Activated CD8-positive, alpha-beta T cell treated with anti-CD3 and anti-CD28 coated beads for 36 hours (primary cell): ENCODE data around the gene MKKS. TPM values are rescaled to one million over a fixed set of nuclear protein-coding genes. Genes with fewer than 3 reads are reported as not detected.

Source experiments
- ATAC-seq: fragments of 200-7000 bp; cut with Tn5 transposase; one replicate; pipeline ENCODE4 v1.10.0; 2021; ENCODE audit warnings: mild to moderate bottlenecking, moderate library complexity
- CTCF ChIA-PET: fragments of 350-600 bp; sonication (Branson Sonifier 250); formaldehyde crosslinking; loops from one replicate; lab custom pipeline; 2021; ENCODE audit warnings: antibody characterized with exemption; lab: Charles Lee
- POLR2A ChIA-PET: fragments of 350-600 bp; sonication (Branson Sonifier 250); formaldehyde crosslinking; loops from one replicate; lab custom pipeline; 2021; ENCODE audit warnings: antibody characterized with exemption; lab: Charles Lee
- DNase-seq: peaks from one replicate; pipeline ENCODE4 v3.0.0-alpha.2; 2020
- H3K27ac Mint-ChIP-seq: one replicate; pipeline ENCODE4 v1.8.0; 2021; ENCODE audit warnings: mild to moderate bottlenecking, mixed read lengths
- H3K27me3 Mint-ChIP-seq: one replicate; pipeline ENCODE4 v1.8.0; 2021; ENCODE audit warnings: mixed read lengths
- H3K36me3 Mint-ChIP-seq: one replicate; pipeline ENCODE4 v1.8.0; 2021; ENCODE audit warnings: low read depth, mixed read lengths
- H3K4me1 Mint-ChIP-seq: one replicate; pipeline ENCODE4 v1.8.0; 2021; ENCODE audit warnings: low read depth, mixed read lengths
- H3K4me3 Mint-ChIP-seq: one replicate; pipeline ENCODE4 v1.8.0; 2021; ENCODE audit warnings: mild to moderate bottlenecking, moderate library complexity, mixed read lengths
- H3K9me3 Mint-ChIP-seq: one replicate; pipeline ENCODE4 v1.8.0; 2021; ENCODE audit warnings: mixed read lengths
- intact Hi-C: fragments of 100-400 bp; cut with micrococcal nuclease; formaldehyde crosslinking; loops from one replicate; pipeline ENCODE4 v1.10.0; 2022
- total RNA-seq, 2 experiments: library from RNA; stranded (reverse); gene quantifications; one replicate each; pipeline ENCODE4 v1.2.3, GENCODE V29; 2021
- TF ChIP-seq, protein P1 (sequence below): fragments of 200-600 bp; IDR thresholded peaks from one replicate; pipeline ENCODE4 v1.8.0; 2022; ENCODE audit warnings: antibody characterized with exemption, mild to moderate bottlenecking

Gene MKKS
- total RNA-seq, 2 experiments from 2014 or later: 6.9 TPM

DNA sequence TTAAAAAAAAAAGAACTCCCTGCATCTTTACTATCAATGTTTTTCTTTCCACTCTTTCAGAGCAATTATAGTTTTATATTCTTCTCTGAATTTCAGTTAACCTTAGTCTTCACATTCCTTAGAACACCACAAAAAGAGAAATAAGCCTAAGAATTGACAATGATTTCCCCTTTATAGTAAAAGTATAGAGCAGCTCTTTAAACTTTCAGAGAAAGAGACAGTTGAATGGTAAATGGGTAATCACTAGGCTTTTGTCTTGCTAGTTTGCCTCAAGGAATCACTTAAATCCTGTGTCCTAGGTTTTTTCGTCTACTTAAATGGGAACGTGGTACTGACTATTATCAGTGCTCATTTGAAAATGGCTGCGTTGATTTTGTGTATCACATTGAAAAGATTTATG, 32.8 kb upstream of the MKKS start:
- ChIA-PET POLR2A (no interaction called here), CTCF (no interaction called here)
- Mint-ChIP-seq H3K4me1 (peaks cover 13% of the 10 kb centered on the region), H3K36me3 (peaks cover 25% of the 10 kb centered on the region), H3K27me3 (no peaks in the 10 kb centered on the region), H3K4me3 (no peak overlapping the region), H3K9me3 (peaks cover 4% of the 10 kb centered on the region), H3K27ac (no peak overlapping the region)
- TF ChIP-seq, protein P1, sequence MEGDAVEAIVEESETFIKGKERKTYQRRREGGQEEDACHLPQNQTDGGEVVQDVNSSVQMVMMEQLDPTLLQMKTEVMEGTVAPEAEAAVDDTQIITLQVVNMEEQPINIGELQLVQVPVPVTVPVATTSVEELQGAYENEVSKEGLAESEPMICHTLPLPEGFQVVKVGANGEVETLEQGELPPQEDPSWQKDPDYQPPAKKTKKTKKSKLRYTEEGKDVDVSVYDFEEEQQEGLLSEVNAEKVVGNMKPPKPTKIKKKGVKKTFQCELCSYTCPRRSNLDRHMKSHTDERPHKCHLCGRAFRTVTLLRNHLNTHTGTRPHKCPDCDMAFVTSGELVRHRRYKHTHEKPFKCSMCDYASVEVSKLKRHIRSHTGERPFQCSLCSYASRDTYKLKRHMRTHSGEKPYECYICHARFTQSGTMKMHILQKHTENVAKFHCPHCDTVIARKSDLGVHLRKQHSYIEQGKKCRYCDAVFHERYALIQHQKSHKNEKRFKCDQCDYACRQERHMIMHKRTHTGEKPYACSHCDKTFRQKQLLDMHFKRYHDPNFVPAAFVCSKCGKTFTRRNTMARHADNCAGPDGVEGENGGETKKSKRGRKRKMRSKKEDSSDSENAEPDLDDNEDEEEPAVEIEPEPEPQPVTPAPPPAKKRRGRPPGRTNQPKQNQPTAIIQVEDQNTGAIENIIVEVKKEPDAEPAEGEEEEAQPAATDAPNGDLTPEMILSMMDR: no peak
- ATAC-seq (no peak), DNase-seq (no peak)
- intact Hi-C loops: no loop called here

DNA sequence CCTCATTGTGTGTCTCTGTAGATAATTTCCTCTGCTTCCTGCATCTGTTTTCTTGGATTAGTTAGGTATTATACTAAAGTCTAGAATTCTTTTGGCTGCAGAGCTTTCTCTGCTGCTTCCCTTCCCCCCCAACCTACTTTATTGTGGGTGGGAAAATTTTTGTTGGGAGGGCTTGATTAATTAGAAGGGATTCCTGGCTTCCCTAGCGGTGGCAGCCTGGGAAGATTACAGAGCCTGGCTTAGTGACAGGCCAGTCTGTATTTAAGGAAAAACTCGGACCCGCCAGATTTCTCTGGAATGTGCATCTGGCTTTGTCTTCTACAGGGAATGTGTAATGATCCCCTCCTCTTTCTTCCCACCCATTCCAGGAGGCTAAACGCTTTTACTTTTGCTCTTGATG, 32.3 kb upstream of the MKKS start:
- TF ChIP-seq, protein P1: no peak
- H3K4me1 Mint-ChIP-seq: peaks cover 15% of the 10 kb centered on the region
- intact Hi-C loops: no loop called here
- H3K27ac Mint-ChIP-seq: no peak overlapping the region
- H3K27me3 Mint-ChIP-seq: no peaks in the 10 kb centered on the region
- DNase-seq: no peak
- ChIA-PET CTCF (no interaction called here), POLR2A (no interaction called here)
- ATAC-seq: no peak
- H3K9me3 Mint-ChIP-seq: peaks cover 4% of the 10 kb centered on the region
- H3K36me3 Mint-ChIP-seq: peaks cover 22% of the 10 kb centered on the region
- no peak overlapping the region for H3K4me3 Mint-ChIP-seq

DNA sequence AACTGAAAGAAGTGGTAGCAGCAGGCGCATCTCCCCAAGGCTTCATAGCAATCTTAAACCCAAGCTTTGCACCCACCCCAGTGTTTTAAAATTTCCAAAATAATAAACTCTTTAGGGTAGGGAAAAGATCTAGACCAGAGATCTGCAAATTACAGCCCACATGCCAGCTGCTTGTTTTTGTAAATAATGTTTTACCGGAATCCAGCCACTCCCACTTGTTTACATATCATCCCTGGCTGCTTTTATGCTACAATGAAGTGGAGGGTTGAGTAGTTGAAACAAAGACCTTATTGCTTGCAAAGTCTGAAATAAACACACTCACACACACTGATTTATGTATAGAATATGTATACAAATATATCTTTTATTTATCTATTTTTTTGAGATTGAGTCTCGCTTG, 31.1 kb upstream of the MKKS start:
- TF ChIP-seq, protein P1: no peak
- CTCF ChIA-PET: interaction anchor here (0.9 kb wide), 1 partner anchor 71 kb away, joined by 3 read pairs; no protein-coding TSS in a partner anchor
- intact Hi-C loops: no loop called here
- Mint-ChIP-seq H3K27ac (no peak overlapping the region), H3K4me1 (peaks cover 15% of the 10 kb centered on the region), H3K9me3 (peaks cover 4% of the 10 kb centered on the region), H3K4me3 (no peak overlapping the region), H3K27me3 (no peaks in the 10 kb centered on the region), H3K36me3 (peaks cover 26% of the 10 kb centered on the region)
- ATAC-seq (no peak), DNase-seq (no peak)
- POLR2A ChIA-PET: no interaction called here

DNA sequence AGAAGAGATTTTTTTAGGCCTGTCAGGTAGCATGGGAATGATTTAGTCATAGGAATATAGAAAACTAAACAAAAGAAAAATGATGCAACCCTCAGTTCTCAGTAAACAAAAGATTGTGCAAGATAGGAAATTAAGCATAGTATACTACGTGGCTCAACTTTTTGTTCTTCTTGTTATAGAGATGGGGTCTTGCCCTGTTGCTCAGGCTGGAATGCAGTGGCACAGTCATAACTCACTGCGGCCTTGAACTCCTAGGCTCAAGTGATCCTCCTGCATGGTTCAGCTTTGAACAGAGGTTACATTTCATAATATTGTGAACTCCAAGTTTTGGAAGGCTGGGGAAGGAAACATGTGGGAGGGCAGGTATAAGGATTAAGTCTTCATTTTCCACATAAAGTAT, 29.6 kb upstream of the MKKS start:
- DNase-seq (no peak), ATAC-seq (no peak)
- TF ChIP-seq, protein P1: no peak
- Mint-ChIP-seq H3K27me3 (no peaks in the 10 kb centered on the region), H3K27ac (no peak overlapping the region), H3K9me3 (peaks cover 6% of the 10 kb centered on the region), H3K4me1 (peaks cover 13% of the 10 kb centered on the region), H3K36me3 (peaks cover 37% of the 10 kb centered on the region), H3K4me3 (no peak overlapping the region)
- POLR2A ChIA-PET: no interaction called here
- CTCF ChIA-PET: no interaction called here
- intact Hi-C loops: no loop called here

DNA sequence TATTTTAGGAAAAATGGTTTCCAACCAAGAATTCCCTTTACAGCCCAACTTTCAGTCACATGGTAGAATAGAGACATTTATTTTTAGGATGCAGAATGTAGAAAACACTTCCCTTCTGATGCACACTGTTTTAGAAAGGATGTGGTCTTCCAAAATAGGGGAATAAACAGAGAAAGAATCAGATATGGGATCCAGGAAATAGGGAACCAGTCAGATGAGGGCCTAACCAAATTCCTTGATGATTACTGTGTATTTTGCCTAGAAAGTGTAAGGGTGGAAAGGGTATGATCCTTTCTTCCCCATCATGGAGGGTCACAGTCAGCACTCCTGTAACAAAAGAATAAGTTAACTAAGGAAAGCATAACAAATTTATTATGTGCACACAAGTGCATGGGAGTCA, 28.5 kb upstream of the MKKS start:
- intact Hi-C loops: no loop called here
- no peak overlapping the region for H3K4me3 Mint-ChIP-seq
- DNase-seq (no peak), ATAC-seq (no peak)
- ChIA-PET CTCF (interaction anchor here (1.0 kb wide), 1 partner anchor 14 kb away, joined by 3 read pairs; no protein-coding TSS in a partner anchor), POLR2A (no interaction called here)
- H3K4me1 Mint-ChIP-seq: peaks cover 8% of the 10 kb centered on the region
- peaks cover 45% of the 10 kb centered on the region for H3K36me3 Mint-ChIP-seq
- H3K27me3 Mint-ChIP-seq: no peaks in the 10 kb centered on the region
- peaks cover 7% of the 10 kb centered on the region for H3K9me3 Mint-ChIP-seq
- TF ChIP-seq, protein P1: no peak
- H3K27ac Mint-ChIP-seq: no peak overlapping the region
